H9 (cell line): ENCODE results near the gene FXYD2. TPM values are rescaled to one million over a fixed set of nuclear protein-coding genes. Genes with fewer than 3 reads are reported as not detected.
A peak's percentile ranks its signal among the peaks of the same experiment; 100 is the strongest.

Experiments
- DNase-seq: peaks from one replicate; pipeline ENCODE4 v3.0.0-alpha.2; 2017
- H2AFZ ChIP-seq: one replicate; pipeline ENCODE4 v1.6.1; 2013; ENCODE audit warnings: mild to moderate bottlenecking, low read length, control low read depth, moderate library complexity
- H2AK5ac ChIP-seq: 2 replicates; pipeline ENCODE4 v1.6.1; 2013; ENCODE audit warnings: low read length, control low read depth, mixed read lengths; ENCODE audit not compliant: insufficient read length
- H2BK120ac ChIP-seq: one replicate; pipeline ENCODE4 v1.6.1; 2013; ENCODE audit warnings: low read depth, mild to moderate bottlenecking, low read length, control low read depth, inconsistent platforms; ENCODE audit not compliant: poor library complexity, severe bottlenecking
- H2BK12ac ChIP-seq: 2 replicates; pipeline ENCODE4 v1.6.1; 2013; ENCODE audit warnings: low read length, control low read depth, mixed read lengths, low read depth; ENCODE audit not compliant: insufficient read length
- H2BK15ac ChIP-seq: 2 replicates; pipeline ENCODE4 v1.6.1; 2013; ENCODE audit warnings: low read depth, low read length, control low read depth
- H2BK20ac ChIP-seq: one replicate; pipeline ENCODE4 v1.6.1; 2013; ENCODE audit warnings: low read depth, mild to moderate bottlenecking, low read length, control low read depth, inconsistent platforms; ENCODE audit not compliant: poor library complexity, severe bottlenecking
- H2BK5ac ChIP-seq: 2 replicates; pipeline ENCODE4 v1.6.1; 2013; ENCODE audit warnings: low read length, control low read depth, mixed read lengths; ENCODE audit not compliant: insufficient read length
- H3K14ac ChIP-seq: 2 replicates; pipeline ENCODE4 v1.6.1; 2013; ENCODE audit warnings: low read length, control low read depth; ENCODE audit not compliant: insufficient read depth
- H3K18ac ChIP-seq: 2 replicates; pipeline ENCODE4 v1.6.1; 2013; ENCODE audit warnings: low read depth, mild to moderate bottlenecking, mixed read lengths, low read length, control low read depth; ENCODE audit not compliant: insufficient read length
- H3K23ac ChIP-seq: 2 replicates; pipeline ENCODE4 v1.6.1; 2013; ENCODE audit warnings: low read length, control low read depth, mixed read lengths, low read depth; ENCODE audit not compliant: insufficient read length
- H3K23me2 ChIP-seq: 2 replicates; pipeline ENCODE4 v1.6.1; 2013; ENCODE audit warnings: low read depth, mild to moderate bottlenecking, mixed read lengths, low read length, control low read depth; ENCODE audit not compliant: insufficient read length, poor library complexity, severe bottlenecking
- H3K27ac ChIP-seq: 2 replicates; pipeline ENCODE4 v1.5.1; 2013; ENCODE audit warnings: low read length, control low read depth, mixed read lengths, low read depth; ENCODE audit not compliant: insufficient read length
- H3K27me3 ChIP-seq: 2 replicates; pipeline ENCODE4 v1.6.1; 2013; ENCODE audit warnings: low read length, control low read depth, inconsistent platforms; ENCODE audit not compliant: insufficient read depth
- H3K4ac ChIP-seq: 2 replicates; pipeline ENCODE4 v1.6.1; 2013; ENCODE audit warnings: low read depth, mild to moderate bottlenecking, control low read depth, inconsistent platforms, low read length, moderate library complexity
- H3K4me1 ChIP-seq: 2 replicates; pipeline ENCODE4 v1.6.1; 2013; ENCODE audit warnings: low read length, control low read depth, inconsistent platforms; ENCODE audit not compliant: insufficient read depth
- H3K4me2 ChIP-seq: 2 replicates; pipeline ENCODE4 v1.6.1; 2013; ENCODE audit warnings: low read length, control low read depth, mixed read lengths; ENCODE audit not compliant: insufficient read length, insufficient read depth
- H3K56ac ChIP-seq: 2 replicates; pipeline ENCODE4 v1.6.1; 2013; ENCODE audit warnings: low read depth, mild to moderate bottlenecking, mixed read lengths, low read length, control low read depth; ENCODE audit not compliant: insufficient read length
- H3K79me1 ChIP-seq: 2 replicates; pipeline ENCODE4 v1.6.1; 2013; ENCODE audit warnings: low read depth, mild to moderate bottlenecking, moderate library complexity, low read length, control low read depth, inconsistent platforms; ENCODE audit not compliant: insufficient read depth, poor library complexity, severe bottlenecking
- H3K79me2 ChIP-seq: 2 replicates; pipeline ENCODE4 v1.6.1; 2013; ENCODE audit warnings: low read length, control low read depth, inconsistent platforms; ENCODE audit not compliant: insufficient read depth
- H3K9ac ChIP-seq: 2 replicates; pipeline ENCODE4 v1.6.1; 2013; ENCODE audit warnings: low read length, control low read depth, mixed read lengths; ENCODE audit not compliant: insufficient read length; ENCODE audit errors: extremely low read depth
- H3K9me3 ChIP-seq: one replicate; pipeline ENCODE4 v1.6.1; 2013; ENCODE audit warnings: low read depth, low read length, inconsistent platforms; ENCODE audit not compliant: control insufficient read depth
- H3T11ph ChIP-seq: one replicate; pipeline ENCODE4 v1.6.1; 2013; ENCODE audit warnings: mild to moderate bottlenecking, low read length, control low read depth, inconsistent platforms
- H4K20me1 ChIP-seq: one replicate; pipeline ENCODE4 v1.6.1; 2013; ENCODE audit not compliant: control insufficient read depth, insufficient read length, insufficient read depth
- H4K5ac ChIP-seq: 2 replicates; pipeline ENCODE4 v1.6.1; 2013; ENCODE audit warnings: low read depth, mild to moderate bottlenecking, mixed read lengths, low read length, control low read depth; ENCODE audit not compliant: insufficient read length
- H4K8ac ChIP-seq: replicated peaks from 2 replicates; pipeline ENCODE4 v1.6.1; 2013; ENCODE audit warnings: low read length, control low read depth, mixed read lengths, low read depth; ENCODE audit not compliant: insufficient read length
- H4K91ac ChIP-seq: 2 replicates; pipeline ENCODE4 v1.6.1; 2013; ENCODE audit warnings: low read depth, mild to moderate bottlenecking, moderate library complexity, mixed read lengths, low read length, control low read depth; ENCODE audit not compliant: insufficient read length
- H3K27ac Mint-ChIP-seq, 3 experiments: 2 replicates in 2 of 3; 3 replicates in 1 of 3; pipeline ENCODE4 v1.8.0; 2020 to 2021; ENCODE audit warnings: mixed read lengths in 3 of 3, mild to moderate bottlenecking in 1 of 3, moderate library complexity in 1 of 3
- H3K27me3 Mint-ChIP-seq: 2 replicates; pipeline ENCODE4 v1.8.0; 2021; ENCODE audit warnings: low read depth, mild to moderate bottlenecking, moderate library complexity, mixed read lengths
- H3K36me3 Mint-ChIP-seq, 3 experiments: 2 replicates in 2 of 3; 3 replicates in 1 of 3; pipeline ENCODE4 v1.8.0; 2020 to 2021; ENCODE audit warnings: low read depth in 3 of 3, mixed read lengths in 3 of 3; ENCODE audit not compliant: insufficient read depth in 1 of 3
- H3K4me1 Mint-ChIP-seq, 2 experiments: 2 replicates each; pipeline ENCODE4 v1.8.0; 2020; ENCODE audit warnings: mixed read lengths in 2 of 2
- H3K4me3 Mint-ChIP-seq, 2 experiments: 2 replicates in 1 of 2; 3 replicates in 1 of 2; pipeline ENCODE4 v1.8.0; 2020 to 2021; ENCODE audit warnings: mild to moderate bottlenecking in 2 of 2, mixed read lengths in 2 of 2, moderate library complexity in 1 of 2
- H3K9me3 Mint-ChIP-seq, 2 experiments: 2 replicates in 1 of 2; 3 replicates in 1 of 2; pipeline ENCODE4 v1.8.0; 2020; ENCODE audit warnings: mild to moderate bottlenecking in 2 of 2, mixed read lengths in 2 of 2, moderate library complexity in 1 of 2
- CTCF ChIP-seq: fragments of 200-600 bp; sonication (generic); conservative IDR thresholded peaks from 3 replicates; pipeline ENCODE4 v1.8.0; 2021; ENCODE audit warnings: antibody characterized with exemption, mild to moderate bottlenecking
- WGBS: extraction: QIAGEN DNeasy Blood & Tissue Kit; methylation state at CpG from one replicate; pipeline ENCODE4 v1.1.7; 2013; ENCODE audit warnings: missing lambda C conversion rate, low lambda C conversion rate, mixed read lengths; ENCODE audit not compliant: insufficient read length; ENCODE audit errors: extremely low coverage; 5-methylcytosine and 5-hydroxymethylcytosine counted together
- total RNA-seq: library from RNA; stranded (reverse); gene quantifications from 2 replicates; pipeline ENCODE4 v1.2.1, GENCODE V29; 2021

The FXYD2 gene
- total RNA-seq, 1 experiment from 2014 or later, result 0.79 TPM

- Histone ChIP-seq H2BK12ac (no peak overlapping the region), H3K56ac (no peak overlapping the region), H2BK120ac (no peak overlapping the region), H3K79me1 (no peaks in the 10 kb centered on the region), H3K4me1 (no peaks in the 10 kb centered on the region), H3K18ac (no peak overlapping the region), H4K5ac (no peak overlapping the region), H2AK5ac (no peak overlapping the region), H3K14ac (no peak overlapping the region), H4K91ac (no peak overlapping the region), H2BK5ac (no peak overlapping the region), H4K8ac (no peak overlapping the region), H3K4ac (no peak overlapping the region), H3K9ac (no peak overlapping the region), H3T11ph (no peak overlapping the region), H4K20me1 (peaks cover 2% of the 10 kb centered on the region), H3K27me3 (no peaks in the 10 kb centered on the region), H3K79me2 (no peaks in the 10 kb centered on the region), H3K23me2 (no peaks in the 10 kb centered on the region), H3K4me2 (no peak overlapping the region), H3K23ac (no peak overlapping the region), H3K27ac (no peak overlapping the region), H2AFZ (no peak overlapping the region), H3K9me3 (no peaks in the 10 kb centered on the region), H2BK20ac (no peak overlapping the region), H2BK15ac (no peak overlapping the region)
- Mint-ChIP-seq H3K27ac (peak overlapping the region in 1 of 3 experiments; percentile 10; a peak in 1 of 7 replicates), H3K4me3 (no peak overlapping the region), H3K27me3 (peaks cover 3% of the 10 kb centered on the region), H3K4me1 (peaks cover 21 to 25% of the 10 kb centered on the region in 2 experiments), H3K9me3 (no peaks in the 10 kb centered on the region), H3K36me3 (peaks cover 0 to 10% (median 0%) of the 10 kb centered on the region in 3 experiments; a peak in 2 of 7 replicates)
- TF ChIP-seq CTCF, result no peak
- whole genome bisulfite sequencing, result no CpG with 5 or more reads among the region's 14 CpGs
- DNase-seq, result peak; percentile 17
Measured at GRCh38 chr11:117836077-117836960, 11.8 kb upstream of the FXYD2 start.
